ENCODE results near the gene UMOD.

The UMOD gene

GRCh38 chr16:20383106-20384029, 30.9 kb upstream of the UMOD start:
- TF ChIP-seq POLR2A (IDR thresholded peaks at IDR 0.05; ENCODE audit: low read depth, low read length): no peak
- DNase-seq (ENCODE audit: insufficient read length, low spot score) (peak; percentile 55), FAIRE-seq (no peak)

GRCh38 chr16:20382202-20382948, 29.9 kb upstream of the UMOD start:
- DNase-seq (ENCODE audit: insufficient read length, low spot score) (no peak), FAIRE-seq (no peak)
- TF ChIP-seq POLR2A (IDR thresholded peaks at IDR 0.05; ENCODE audit: low read depth, low read length): no peak

GRCh38 chr16:20380782-20381181, 28.3 kb upstream of the UMOD start:
- TF ChIP-seq POLR2A (IDR thresholded peaks at IDR 0.05; ENCODE audit: low read depth, low read length): no peak
- DNase-seq (ENCODE audit: insufficient read length, low spot score) (no peak), FAIRE-seq (no peak)

DNA sequence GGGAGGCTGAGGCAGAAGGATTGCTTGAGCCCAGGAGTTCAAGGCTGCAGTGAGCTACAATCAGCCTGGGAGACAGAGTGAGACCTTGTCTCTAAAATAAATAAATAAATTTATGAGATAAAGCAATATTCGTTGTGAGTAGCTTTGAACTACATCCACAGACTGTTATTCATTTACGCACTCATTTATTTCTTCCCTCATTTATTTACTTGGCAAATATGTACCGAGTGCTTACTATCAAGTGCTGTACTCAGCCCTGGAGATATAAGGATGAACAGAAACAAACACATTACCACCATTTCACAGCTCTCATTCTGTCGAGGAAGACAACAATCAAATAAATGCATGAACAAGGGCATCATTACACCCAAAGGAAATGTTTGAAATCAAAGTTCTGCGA, 24.7 kb upstream of the UMOD start:
- no peak for DNase-seq (ENCODE audit: insufficient read length, low spot score)
- FAIRE-seq: no peak
- no peak for TF ChIP-seq POLR2A (IDR thresholded peaks at IDR 0.05; ENCODE audit: low read depth, low read length)

DNA sequence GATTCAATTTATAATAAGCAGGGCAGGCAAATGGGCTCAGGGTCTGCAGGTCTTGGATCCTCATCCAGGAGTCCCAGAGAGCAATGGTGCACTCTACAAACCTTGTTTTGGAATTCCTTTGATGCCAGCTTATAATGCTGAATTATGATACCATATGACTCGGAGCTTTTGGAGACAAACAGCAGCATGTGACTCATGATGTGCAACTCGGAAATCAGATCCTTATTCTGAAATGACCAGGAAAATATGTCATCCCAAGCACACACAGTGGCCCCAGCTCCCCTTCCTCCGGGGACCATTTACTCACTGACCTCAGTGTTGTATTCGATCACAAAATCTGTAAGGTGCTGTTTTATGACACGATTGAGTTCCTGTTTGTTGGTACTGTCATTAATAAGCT, 20.2 kb upstream of the UMOD start:
- DNase-seq (ENCODE audit: insufficient read length, low spot score) (no peak), FAIRE-seq (no peak)
- no peak for TF ChIP-seq POLR2A (IDR thresholded peaks at IDR 0.05; ENCODE audit: low read depth, low read length)

- TF ChIP-seq POLR2A (IDR thresholded peaks at IDR 0.05; ENCODE audit: low read depth, low read length): no peak
- FAIRE-seq (no peak), DNase-seq (ENCODE audit: insufficient read length, low spot score) (no peak)
These were observed 17.0 kb upstream of the UMOD start for GRCh38 chr16:20369452-20370054.

DNA sequence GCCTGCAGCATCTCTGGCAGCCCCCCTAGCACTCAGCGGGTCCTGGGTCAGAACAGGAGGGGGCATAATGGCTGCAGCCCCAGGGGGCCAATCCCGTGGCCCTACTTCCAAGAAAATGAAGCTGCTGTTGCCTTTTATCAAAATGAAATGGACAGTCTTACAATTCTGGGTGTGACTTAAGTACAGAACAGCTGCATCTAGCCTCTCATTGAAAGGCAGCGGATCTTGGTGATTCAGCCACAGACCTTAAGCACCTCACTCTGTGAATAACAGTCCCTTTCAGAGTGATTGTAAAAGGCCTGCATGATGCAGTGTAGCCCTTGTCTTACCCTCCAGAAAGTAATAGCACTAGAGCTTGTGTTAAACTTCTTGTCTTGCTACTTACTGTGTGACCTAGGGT, 11.5 kb upstream of the UMOD start:
- FAIRE-seq: no peak
- no peak for DNase-seq (ENCODE audit: insufficient read length, low spot score)
- no peak for TF ChIP-seq POLR2A (IDR thresholded peaks at IDR 0.05; ENCODE audit: low read depth, low read length)

GRCh38 chr16:20363191-20363590, 10.7 kb upstream of the UMOD start:
- DNase-seq (ENCODE audit: insufficient read length, low spot score): no peak
- TF ChIP-seq POLR2A (IDR thresholded peaks at IDR 0.05; ENCODE audit: low read depth, low read length): no peak
- FAIRE-seq: no peak

GRCh38 chr16:20359997-20360396, 7.5 kb upstream of the UMOD start:
- DNase-seq (ENCODE audit: insufficient read length, low spot score) (no peak), FAIRE-seq (no peak)
- no peak for TF ChIP-seq POLR2A (IDR thresholded peaks at IDR 0.05; ENCODE audit: low read depth, low read length)

DNA sequence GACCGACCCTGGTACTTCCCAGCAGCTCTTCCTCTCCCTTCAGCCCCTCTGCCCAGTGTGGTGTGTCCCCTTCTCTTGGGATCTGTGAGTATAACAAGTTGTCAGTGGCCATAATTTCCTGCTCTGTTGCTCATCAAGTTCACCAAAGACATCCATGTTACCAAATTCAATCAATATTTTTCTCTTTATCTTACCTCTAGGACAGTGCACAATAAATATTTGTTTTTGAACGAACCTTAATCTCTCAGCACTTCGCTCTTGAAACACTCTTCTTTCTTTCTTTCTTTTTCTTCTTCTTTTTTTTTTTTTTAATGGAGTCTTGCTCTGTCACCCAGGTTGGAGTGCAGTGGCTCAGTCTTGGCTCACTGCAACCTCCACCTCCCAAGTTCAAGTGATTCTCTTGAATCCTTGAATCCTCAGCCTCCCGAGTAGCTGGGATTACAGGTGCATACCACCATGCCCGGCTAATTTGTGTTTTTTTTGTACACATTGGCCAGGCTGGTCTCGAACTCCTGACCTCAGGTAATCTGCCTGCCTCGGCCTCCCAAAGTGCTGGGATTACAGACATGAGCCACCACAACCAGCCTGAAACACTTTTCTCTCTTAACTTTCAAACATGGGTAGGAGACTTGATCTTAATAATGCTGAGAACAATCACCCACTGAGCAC, 2.7 kb upstream of the UMOD start:
- FAIRE-seq: no peak
- no peak for TF ChIP-seq POLR2A (IDR thresholded peaks at IDR 0.05; ENCODE audit: low read depth, low read length)
- no peak for DNase-seq (ENCODE audit: insufficient read length, low spot score)

DNA sequence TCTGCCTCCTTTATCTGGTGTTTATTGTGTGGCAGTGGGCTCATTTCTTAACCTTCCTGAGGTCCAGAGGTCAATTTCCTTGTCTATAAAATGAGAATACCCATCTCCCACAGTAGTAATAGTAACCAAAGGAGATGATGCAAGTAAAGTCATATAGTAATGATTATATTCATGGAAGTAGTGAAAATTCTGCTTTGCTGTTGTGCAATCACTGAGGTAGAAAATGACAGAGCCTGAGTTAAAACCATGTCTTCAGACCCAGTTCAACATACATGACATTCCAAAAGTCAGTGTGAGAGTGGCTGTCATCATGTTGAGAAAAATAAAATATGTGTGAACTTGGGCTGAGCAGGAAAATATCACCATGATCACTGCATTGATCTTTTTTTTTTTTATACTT, 864 bp upstream of the UMOD start:
- no peak for DNase-seq (ENCODE audit: insufficient read length, low spot score)
- FAIRE-seq: no peak

GRCh38 chr16:20349615-20350014, 2.9 kb downstream of the UMOD start:
- FAIRE-seq: no peak

More for the DNA sequence above, 864 bp upstream of the UMOD start:
- TF ChIP-seq POLR2A (IDR thresholded peaks at IDR 0.05; ENCODE audit: low read depth, low read length): no peak

DNA sequence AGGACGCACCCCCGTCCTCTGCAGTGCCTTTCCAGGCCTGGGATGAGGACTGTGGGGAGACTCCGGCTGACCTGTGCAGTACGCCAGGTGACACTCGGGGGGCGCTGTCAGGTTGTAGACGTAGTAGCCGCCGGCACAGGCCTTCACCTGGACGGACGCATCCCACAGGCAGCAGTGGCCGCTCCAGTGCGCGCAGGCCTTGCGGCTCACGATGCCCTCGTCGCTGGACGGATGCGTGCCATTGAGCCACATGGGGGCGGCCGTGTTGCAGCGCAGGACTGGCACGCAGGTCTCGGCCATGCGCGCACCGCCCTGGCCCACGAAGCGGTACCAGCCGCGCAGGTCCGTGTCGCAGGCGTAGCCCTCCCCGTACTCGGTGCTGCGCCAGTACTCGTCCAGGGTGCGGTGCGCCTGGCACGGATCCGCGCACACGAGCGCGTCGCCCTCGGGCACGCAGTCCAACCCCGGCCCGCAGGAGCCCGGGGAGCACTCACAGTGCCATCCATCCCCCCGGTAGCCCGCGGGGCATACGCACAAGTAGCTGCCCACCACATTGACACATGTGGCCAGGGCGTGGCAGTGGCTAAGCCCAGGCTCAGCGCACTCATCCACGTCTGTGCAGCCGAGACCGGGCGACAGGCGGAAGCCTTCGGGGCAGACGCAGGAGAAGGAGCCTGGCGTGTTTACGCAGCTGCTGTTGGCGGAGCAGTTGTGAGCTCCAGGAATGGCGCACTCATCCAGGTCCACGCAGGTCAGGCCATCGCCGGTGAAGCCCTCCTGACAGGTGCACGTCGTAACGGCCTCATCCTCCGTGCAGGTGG, 3.9 kb downstream of the UMOD start:
- DNase-seq (ENCODE audit: insufficient read length, low spot score) (no peak), FAIRE-seq (no peak)
- no peak for TF ChIP-seq POLR2A (IDR thresholded peaks at IDR 0.05; ENCODE audit: low read depth, low read length)

More at GRCh38 chr16:20349615-20350014, 2.9 kb downstream of the UMOD start:
- no peak for DNase-seq (ENCODE audit: insufficient read length, low spot score)
- no peak for TF ChIP-seq POLR2A (IDR thresholded peaks at IDR 0.05; ENCODE audit: low read depth, low read length)

Data from H54 (cell line).